GM19025 (cell line): Measurements from ENCODE around the gene CBLN2.

Experiments
- ATAC-seq: cut with Tn5 transposase; IDR thresholded peaks from one replicate; pipeline ENCODE4 v1.9.1; 2021; ENCODE audit warnings: mild to moderate bottlenecking, low read depth, moderate library complexity; ENCODE audit not compliant: unreplicated experiment

Gene CBLN2

DNA sequence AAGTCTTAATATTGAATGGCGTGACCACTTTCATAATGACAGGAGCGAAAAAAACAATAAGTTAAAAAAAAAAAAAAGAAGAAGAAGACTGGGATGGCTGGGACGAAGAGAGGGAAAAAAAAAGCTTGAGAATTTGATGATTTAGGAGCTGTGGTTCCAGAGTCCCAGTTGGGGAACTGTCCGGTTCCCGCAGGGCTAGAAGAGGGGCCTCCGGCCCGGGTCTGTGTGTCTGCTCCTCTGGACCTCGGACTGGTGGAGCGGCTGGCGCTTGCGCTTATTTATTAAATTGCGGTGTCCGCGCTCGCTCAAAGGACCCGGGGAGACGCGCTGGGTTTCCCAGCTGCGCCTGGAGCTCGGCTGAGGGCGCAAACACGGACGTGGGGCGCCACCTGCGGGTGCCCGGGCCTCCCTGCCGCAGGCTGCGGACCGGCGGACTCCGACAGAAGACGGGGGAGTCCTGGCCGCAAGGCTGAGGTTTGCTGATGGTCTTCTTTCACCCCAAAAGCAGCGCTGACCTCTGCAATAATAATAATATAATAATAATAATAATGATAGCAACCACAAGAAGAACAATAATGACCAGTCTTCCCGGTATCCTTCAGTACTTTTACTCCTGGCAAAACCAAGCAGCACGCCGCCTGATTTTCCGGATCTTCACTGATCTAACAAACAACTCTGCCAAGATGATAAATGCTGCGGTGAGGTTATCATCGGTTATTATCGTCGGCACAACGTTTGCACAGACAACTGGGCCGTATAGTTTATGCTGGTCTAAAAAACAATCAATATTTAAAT is at the start of gene CBLN2:
Gene CBLN2 (minus strand): TSS at position 251 of the 795 bp plus-strand sequence. CDS start 2,182 bp downstream, outside the sequence.
- ATAC-seq: peak; percentile 77

GRCh38 chr18:72588360-72588759 is 44.2 kb upstream of the CBLN2 start:
- no peak for ATAC-seq

DNA sequence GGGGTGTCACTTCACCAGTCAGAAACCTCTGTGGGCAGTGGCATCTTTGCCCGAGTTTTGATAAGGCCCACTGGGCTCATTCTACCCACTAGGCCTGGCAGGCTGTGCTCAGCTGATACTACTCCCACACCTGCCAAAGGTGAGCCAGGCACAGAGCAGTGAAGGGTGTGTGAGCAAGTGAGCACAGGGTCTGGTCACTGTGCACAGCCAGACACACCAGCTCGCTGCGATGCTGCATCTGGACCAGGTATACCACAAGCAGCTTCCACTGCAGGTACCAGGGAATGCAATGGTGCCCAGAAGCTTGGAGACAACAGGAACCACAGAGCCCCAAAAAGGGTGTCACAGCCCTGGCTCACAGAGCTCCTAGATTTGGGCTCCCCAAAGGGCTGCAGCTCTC is 40.6 kb upstream of the CBLN2 start:
- no peak for ATAC-seq

GRCh38 chr18:72581976-72582375 is 37.8 kb upstream of the CBLN2 start:
- no peak for ATAC-seq

DNA sequence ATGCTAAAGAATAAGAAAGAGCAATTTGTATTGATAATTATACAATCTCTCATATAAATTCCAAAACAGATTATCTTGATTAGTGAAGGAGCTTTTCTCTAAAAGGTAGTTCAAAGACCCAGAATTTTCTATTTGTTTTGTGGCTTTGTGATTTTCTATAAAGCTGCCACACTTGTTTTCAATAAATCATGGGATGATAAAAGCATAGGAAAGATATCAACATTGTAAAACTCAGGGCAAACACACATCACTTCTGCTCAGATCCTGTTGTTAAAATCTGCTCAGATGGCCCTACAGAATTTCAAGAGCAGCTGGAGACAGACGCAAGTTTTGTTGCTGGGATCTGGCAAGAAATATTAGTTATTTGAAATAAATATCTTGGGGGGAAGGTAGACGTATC is 28.8 kb upstream of the CBLN2 start:
- no peak for ATAC-seq

DNA sequence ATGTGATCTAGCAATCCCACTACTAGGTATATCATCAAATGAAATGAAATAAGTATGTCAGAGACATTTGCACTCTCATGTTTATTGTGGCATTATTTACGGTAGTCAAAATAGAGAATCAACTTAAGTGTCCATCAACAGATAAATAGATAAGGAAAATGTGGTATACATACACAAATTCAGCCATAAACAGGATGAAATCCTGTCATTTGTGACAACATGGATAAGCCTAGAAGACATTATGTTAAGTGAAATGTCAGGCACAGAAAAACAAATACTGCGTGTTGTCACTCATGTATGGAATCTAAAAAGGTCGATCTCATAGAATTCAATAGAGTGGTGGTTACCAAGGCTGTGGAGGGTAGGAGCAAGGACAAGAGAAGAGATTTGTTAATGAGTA is 22.1 kb upstream of the CBLN2 start:
- ATAC-seq: no peak

- ATAC-seq: no peak
These were observed 11.8 kb upstream of the CBLN2 start for GRCh38 chr18:72555968-72556367.

DNA sequence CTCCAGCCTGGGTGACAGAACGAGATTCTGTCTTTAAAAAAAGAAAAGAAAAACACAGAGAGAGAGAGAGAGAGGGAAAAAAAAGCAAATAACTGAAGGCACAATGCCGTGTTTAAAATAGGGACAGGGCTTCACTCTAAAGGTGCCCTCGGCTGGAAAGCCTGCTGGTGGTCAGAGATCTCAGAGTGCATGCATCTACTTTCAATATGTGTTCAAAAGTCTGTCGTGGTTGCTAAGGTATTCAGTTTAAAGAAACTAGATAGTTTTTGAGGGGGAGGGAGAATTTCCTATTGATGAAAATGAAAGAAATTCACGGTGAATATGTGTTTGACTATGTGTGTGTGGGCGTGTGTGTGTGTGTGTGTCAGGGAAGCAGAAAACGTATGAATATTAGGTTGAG is 11.0 kb upstream of the CBLN2 start:
- no peak for ATAC-seq

- ATAC-seq: no peak
These were observed 636 bp downstream of the CBLN2 start for GRCh38 chr18:72543357-72544055.

- ATAC-seq: no peak
These were observed 1.2 kb downstream of the CBLN2 start for GRCh38 chr18:72542984-72543356.

- ATAC-seq: no peak
These were observed 1.8 kb downstream of the CBLN2 start for GRCh38 chr18:72542342-72542741.

DNA sequence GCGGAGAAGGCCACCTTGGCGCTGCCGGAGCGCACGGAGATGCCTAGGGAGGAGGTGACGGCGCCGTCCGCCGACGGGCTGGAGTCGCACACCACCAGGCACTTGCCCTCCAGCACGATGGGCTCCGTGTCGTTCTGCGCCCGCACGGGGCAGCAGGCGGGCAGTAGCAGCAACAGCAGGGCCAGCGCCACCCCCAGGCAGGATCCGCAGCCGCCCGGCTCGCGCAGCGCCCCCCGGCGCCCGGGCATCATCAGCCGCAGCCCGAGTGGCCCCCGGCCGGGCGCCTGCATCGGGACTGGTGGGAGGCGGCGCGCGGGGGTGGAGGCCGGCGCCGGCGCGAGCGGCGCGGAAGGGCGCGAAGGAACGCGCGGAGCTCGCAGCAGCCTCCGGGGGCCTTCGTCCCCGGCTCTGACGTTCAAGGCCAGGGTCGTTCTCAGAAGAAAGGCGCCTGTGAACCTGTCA is 2.2 kb downstream of the CBLN2 start:
- ATAC-seq: no peak

GRCh38 chr18:72539901-72540300 is 4.2 kb downstream of the CBLN2 start:
- ATAC-seq: no peak

- no peak for ATAC-seq
These were observed 13.5 kb downstream of the CBLN2 start for GRCh38 chr18:72530622-72531021.

- no peak for ATAC-seq
These were observed 39.3 kb downstream of the CBLN2 start for GRCh38 chr18:72504866-72505265.

- ATAC-seq: no peak
These were observed 41.3 kb downstream of the CBLN2 start for GRCh38 chr18:72502671-72503431.

- no peak for ATAC-seq
These were observed 51.6 kb downstream of the CBLN2 start for GRCh38 chr18:72492497-72492896.
